D721Med (cell line): ENCODE results near the gene RNF40.

Experiments used
- DNase-seq: peaks from one replicate; pipeline ENCODE4 v3.0.0; 2011; ENCODE audit warnings: low spot score; ENCODE audit not compliant: insufficient read length
- FAIRE-seq: peaks from 2 replicates; lab custom pipeline; 2011; peaks lifted over from hg19 to GRCh38; lab: Jason Lieb, UNC
- CTCF ChIP-seq: IDR thresholded peaks from 2 replicates; pipeline ENCODE4 v1.5.1; 2012; ENCODE audit warnings: mild to moderate bottlenecking, control low read depth; ENCODE audit not compliant: insufficient read depth; ENCODE audit errors: missing control alignments

The RNF40 gene

GRCh38 chr16:30743716-30744115 is 18.4 kb upstream of the RNF40 start:
- FAIRE-seq (no peak), DNase-seq (no peak)
- no peak for TF ChIP-seq CTCF

GRCh38 chr16:30744183-30744582 is 17.9 kb upstream of the RNF40 start:
- no peak for FAIRE-seq

DNA sequence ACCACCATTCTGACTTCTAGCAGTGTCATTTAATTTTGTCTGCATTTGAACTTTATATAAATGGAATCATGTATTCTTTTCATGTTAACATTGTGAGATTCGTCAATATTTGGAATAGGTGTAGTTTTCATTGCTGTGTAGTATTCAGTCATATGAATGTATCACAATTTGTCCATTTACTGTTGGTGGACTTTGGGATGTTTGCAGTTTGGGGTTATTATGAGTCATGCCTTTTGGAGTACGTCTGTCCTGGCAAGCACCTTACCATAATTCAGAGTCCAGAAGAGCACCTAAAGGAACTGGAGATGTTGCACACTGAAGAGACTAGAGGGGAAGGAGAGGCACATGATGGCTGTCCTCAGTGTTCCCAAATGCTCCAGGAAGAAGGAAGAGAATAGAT is 17.0 kb upstream of the RNF40 start:
- DNase-seq (no peak), FAIRE-seq (no peak)
- no peak for TF ChIP-seq CTCF

More at GRCh38 chr16:30744183-30744582, 17.9 kb upstream of the RNF40 start:
- TF ChIP-seq CTCF: no peak
- no peak for DNase-seq

GRCh38 chr16:30746638-30747175 is 15.4 kb upstream of the RNF40 start:
- no peak for TF ChIP-seq CTCF
- FAIRE-seq (no peak), DNase-seq (no peak)

DNA sequence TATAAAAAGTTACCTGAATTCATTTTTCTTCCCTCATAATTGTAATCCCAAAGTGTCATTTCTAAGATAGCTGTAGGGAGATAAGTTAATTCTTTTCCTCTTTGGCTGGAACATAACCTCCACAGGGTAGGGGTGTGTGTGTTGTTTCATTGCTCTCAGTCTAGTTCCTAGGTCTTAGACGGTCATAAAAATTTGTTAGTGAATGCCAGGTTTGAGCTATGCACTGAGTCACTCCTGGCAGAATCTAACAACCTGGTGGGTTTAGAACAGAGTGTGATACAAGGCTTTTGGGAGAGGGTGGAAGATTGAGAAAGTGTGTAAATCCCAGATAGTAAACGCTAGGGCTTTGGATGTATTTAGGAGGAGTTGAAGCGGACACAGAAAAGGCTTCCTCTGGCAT is 14.8 kb upstream of the RNF40 start:
- no peak for FAIRE-seq
- DNase-seq: no peak
- TF ChIP-seq CTCF: no peak

GRCh38 chr16:30747799-30748633 is 14.1 kb upstream of the RNF40 start, which contains the start of gene PHKG2:
Gene PHKG2, plus strand, starts transcription at chr16:30748425. Its CDS starts 396 bp downstream, at chr16:30748821.
- DNase-seq (peak; percentile 85), FAIRE-seq (no peak)
- no peak for TF ChIP-seq CTCF
